GM12878 (cell line): ENCODE data around the gene ARFGAP3. TPM values are rescaled to one million over a fixed set of nuclear protein-coding genes. Genes with fewer than 3 reads are reported as not detected.
A peak's percentile ranks its signal among the peaks of the same experiment; 100 is the strongest.

Source experiments
- CHD1 ChIP-seq: IDR thresholded peaks from 2 replicates; pipeline ENCODE4 v1.6.1; 2012; ENCODE audit warnings: low read depth, low read length, improper control_type of control experiment
- CHD2 ChIP-seq: IDR thresholded peaks from 2 replicates; pipeline ENCODE4 v1.6.1; 2011; ENCODE audit warnings: low read depth, low read length, improper control_type of control experiment, borderline replicate concordance
- E2F8 ChIP-seq: fragments of 450-650 bp; IDR thresholded peaks from 2 replicates; pipeline ENCODE4 v1.6.1; 2018; ENCODE audit warnings: mild to moderate bottlenecking, low read depth, moderate library complexity; ENCODE audit not compliant: partially characterized antibody
- HDAC6 ChIP-seq: fragments of 200-600 bp; sonication (generic); IDR thresholded peaks from one replicate; pipeline ENCODE4 v1.8.0; 2017; ENCODE audit warnings: antibody characterized with exemption; ENCODE audit not compliant: unreplicated experiment
- KDM1A ChIP-seq: fragments of 200-600 bp; sonication (generic); IDR thresholded peaks from 2 replicates; pipeline ENCODE4 v1.6.1; 2016; ENCODE audit warnings: borderline replicate concordance
- MAX ChIP-seq: IDR thresholded peaks from 2 replicates; pipeline ENCODE4 v1.6.1; 2012; ENCODE audit warnings: low read depth, low read length, improper control_type of control experiment
- MEF2A ChIP-seq: IDR thresholded peaks from 2 replicates; pipeline ENCODE4 v1.6.1; 2011; ENCODE audit warnings: low read depth, mild to moderate bottlenecking, low read length, moderate library complexity; ENCODE audit not compliant: insufficient read depth
- MTA2 ChIP-seq: fragments of 450-650 bp; IDR thresholded peaks from 2 replicates; pipeline ENCODE4 v1.6.1; 2016; ENCODE audit warnings: low read depth, mild to moderate bottlenecking, moderate library complexity
- MYB ChIP-seq: fragments of 150-350 bp; IDR thresholded peaks from 2 replicates; pipeline ENCODE4 v1.6.1; 2014; ENCODE audit warnings: mild to moderate bottlenecking, low read depth, low read length, borderline replicate concordance
- MYC ChIP-seq: IDR thresholded peaks from 2 replicates; pipeline ENCODE4 v1.6.1; 2011; ENCODE audit warnings: mild to moderate bottlenecking, low read length, moderate library complexity, inconsistent platforms; ENCODE audit not compliant: insufficient read depth, insufficient replicate concordance, insufficient read length, severe bottlenecking
- NKRF ChIP-seq: fragments of 450-650 bp; conservative IDR thresholded peaks from 2 replicates; pipeline ENCODE4 v1.6.1; 2017; ENCODE audit warnings: mild to moderate bottlenecking, moderate library complexity
- PML ChIP-seq: IDR thresholded peaks from 2 replicates; pipeline ENCODE4 v1.6.1; 2012; ENCODE audit warnings: low read length, inconsistent platforms
- RAD21 ChIP-seq: IDR thresholded peaks from 2 replicates; pipeline ENCODE4 v1.6.1; 2011; ENCODE audit warnings: mild to moderate bottlenecking, low read depth, low read length, moderate library complexity; ENCODE audit not compliant: insufficient read depth
- RAD51 ChIP-seq: fragments of 450-650 bp; IDR thresholded peaks from 2 replicates; pipeline ENCODE4 v1.6.1; 2016; ENCODE audit warnings: moderate library complexity, mild to moderate bottlenecking, inconsistent platforms
- SMARCA5 ChIP-seq: fragments of 450-650 bp; IDR thresholded peaks from 2 replicates; pipeline ENCODE4 v1.6.1; 2017; ENCODE audit warnings: mild to moderate bottlenecking
- SMC3 ChIP-seq: IDR thresholded peaks from 2 replicates; pipeline ENCODE4 v1.6.1; 2011; ENCODE audit warnings: low read length, improper control_type of control experiment, borderline replicate concordance
- TCF12 ChIP-seq: IDR thresholded peaks from 2 replicates; pipeline ENCODE4 v1.6.1; 2011; ENCODE audit warnings: low read depth, mild to moderate bottlenecking, low read length
- TCF7 ChIP-seq: IDR thresholded peaks from 2 replicates; pipeline ENCODE4 v1.6.1; 2014; ENCODE audit warnings: antibody characterized with exemption, borderline replicate concordance
- YY1 ChIP-seq: IDR thresholded peaks from 2 replicates; pipeline ENCODE4 v1.6.1; 2011; ENCODE audit warnings: low read depth, mild to moderate bottlenecking, low read length
- ZNF24 ChIP-seq: fragments of 450-650 bp; IDR thresholded peaks from 2 replicates; pipeline ENCODE4 v1.6.1; 2017; ENCODE audit warnings: antibody characterized with exemption, mild to moderate bottlenecking
- ZNF274 ChIP-seq: IDR thresholded peaks from one replicate; pipeline ENCODE4 v1.8.0; 2011; ENCODE audit not compliant: insufficient read length, insufficient read depth
- ZNF592 ChIP-seq: fragments of 450-650 bp; IDR thresholded peaks from 2 replicates; pipeline ENCODE4 v1.6.1; 2017; ENCODE audit warnings: mild to moderate bottlenecking, moderate library complexity
- ZNF622 ChIP-seq: fragments of 450-650 bp; IDR thresholded peaks from 2 replicates; pipeline ENCODE4 v1.6.1; 2017; ENCODE audit warnings: mild to moderate bottlenecking, inconsistent platforms
- polyA plus RNA-seq, 11 experiments: library from polyadenylated mRNA; depleted of rRNA in 4 of 11; unstranded in 6 of 11; stranded (reverse) in 5 of 11; fragments of >200 nt; fragmentation: Nextera tagmentation in 4 of 11; fragmentation: Illumina TruSeq in 1 of 11; extraction: Ambion mirVana in 4 of 11; extraction: Trizol in 1 of 11; gene quantifications; 1 replicate in 1 of 11; 2 replicates in 10 of 11; pipeline versions ENCODE4 v1.2.1 to v1.2.3, GENCODE V29; 2011 to 2016; ENCODE audit warnings: inconsistent platforms in 2 of 11, missing spikeins in 2 of 11, low read depth in 1 of 11
- total RNA-seq, 4 experiments: library from RNA; depleted of rRNA in 3 of 4; stranded (reverse); fragments of >200 nt in 3 of 4; fragmentation: Illumina TruSeq in 1 of 4; extraction: Trizol in 1 of 4; gene quantifications; 2 replicates each; pipeline versions ENCODE4 v1.2.1 to v1.2.3, GENCODE V29; 2013 to 2021

The ARFGAP3 gene
- total and polyA plus RNA-seq, 10 of the 15 experiments (the other 5 are each of a cell fraction or from before 2014, with no cell fraction given): 29.7 to 50.8 (median 39.5) TPM

GRCh38 chr22:42834177-42834949 is 22.7 kb downstream of the ARFGAP3 start (continued):
- TF ChIP-seq SMC3: no peak
- no peak for TF ChIP-seq ZNF274
- TF ChIP-seq MYC: no peak
- peak; percentile 59; the same call in 1 of the 2 replicates for TF ChIP-seq MEF2A
- no peak for TF ChIP-seq MYB
- TF ChIP-seq PML: no peak
- TF ChIP-seq ZNF24: no peak
- no peak for TF ChIP-seq RAD21
- TF ChIP-seq CHD1: no peak
- no peak for TF ChIP-seq YY1
- TF ChIP-seq RAD51: no peak
- no peak for TF ChIP-seq CHD2
- TF ChIP-seq ZNF592: no peak
- no peak for TF ChIP-seq ZNF622
- TF ChIP-seq TCF7: no peak
- no peak for TF ChIP-seq SMARCA5
- no peak for TF ChIP-seq HDAC6
- TF ChIP-seq E2F8: no peak
- no peak for TF ChIP-seq MAX
- no peak for TF ChIP-seq TCF12
- no peak for TF ChIP-seq KDM1A
- peak; percentile 25; the same call in 1 of the 2 replicates for TF ChIP-seq MTA2
- TF ChIP-seq NKRF: no peak
